Raji (cell line): ENCODE measurements around the gene PTPN11.

Experiments
- POLR2A ChIP-seq: IDR thresholded peaks from 2 replicates; pipeline ENCODE4 v1.6.1; 2011; ENCODE audit warnings: low read depth, low read length, control low read depth; ENCODE audit not compliant: insufficient read depth

PTPN11 gene

GRCh38 chr12:112418608-112419296 lies at the start of gene PTPN11:
TSS of gene PTPN11 (plus strand) at chr12:112418947. CDS start at chr12:112419112, 165 bp downstream.
- TF ChIP-seq POLR2A, result peak; percentile 99

- no peak for TF ChIP-seq POLR2A
Observed at GRCh38 chr12:112370199-112370598, 48.5 kb upstream of the PTPN11 start.

GRCh38 chr12:112370868-112371510 lies 47.8 kb upstream of the PTPN11 start:
- TF ChIP-seq POLR2A, result no peak

- no peak for TF ChIP-seq POLR2A
Observed at GRCh38 chr12:112374166-112374740, 44.5 kb upstream of the PTPN11 start.

- no peak for TF ChIP-seq POLR2A
Observed at GRCh38 chr12:112375105-112375504, 43.6 kb upstream of the PTPN11 start.

GRCh38 chr12:112380663-112381405 lies 37.9 kb upstream of the PTPN11 start:
- no peak for TF ChIP-seq POLR2A

GRCh38 chr12:112381406-112381882 lies 37.3 kb upstream of the PTPN11 start:
- TF ChIP-seq POLR2A, result no peak

GRCh38 chr12:112381883-112382796 lies 36.6 kb upstream of the PTPN11 start, which contains the start of gene HECTD4:
TSS of gene HECTD4 (minus strand) at chr12:112382431. CDS start at chr12:112382128, 303 bp downstream.
- peak; percentile 96 for TF ChIP-seq POLR2A

- no peak for TF ChIP-seq POLR2A
Observed at GRCh38 chr12:112382866-112383265, 35.9 kb upstream of the PTPN11 start.

- no peak for TF ChIP-seq POLR2A
Observed at GRCh38 chr12:112386726-112387125, 32.0 kb upstream of the PTPN11 start.

GRCh38 chr12:112389228-112389627 lies 29.5 kb upstream of the PTPN11 start:
- TF ChIP-seq POLR2A, result no peak

- no peak for TF ChIP-seq POLR2A
Observed at GRCh38 chr12:112393328-112393727, 25.4 kb upstream of the PTPN11 start.

GRCh38 chr12:112401054-112401453 lies 17.7 kb upstream of the PTPN11 start:
- TF ChIP-seq POLR2A, result no peak

GRCh38 chr12:112401903-112402498 lies 16.7 kb upstream of the PTPN11 start:
- no peak for TF ChIP-seq POLR2A
